Neutrophil (primary cell): ENCODE measurements around the gene SLC25A12.

ENCODE experiments used
- H3K27ac ChIP-seq: fragments of 200-600 bp; sonication (generic); 2 replicates; pipeline ENCODE4 v1.5.1; 2016; ENCODE audit warnings: mild to moderate bottlenecking, moderate library complexity
- H3K27me3 ChIP-seq: fragments of 200-600 bp; sonication (generic); 2 replicates; pipeline ENCODE4 v1.6.0; 2016; ENCODE audit warnings: mild to moderate bottlenecking
- H3K36me3 ChIP-seq: fragments of 200-600 bp; sonication (generic); 2 replicates; pipeline ENCODE4 v1.5.1; 2017
- H3K4me1 ChIP-seq, 2 experiments: fragments of 200-600 bp in 1 of 2; sonication (generic) in 1 of 2; 1 replicate in 1 of 2; 2 replicates in 1 of 2; pipeline versions ENCODE4 v1.5.1 to v1.6.1; 2013 to 2016; ENCODE audit warnings: low read depth in 1 of 2, low read length in 1 of 2, mild to moderate bottlenecking in 1 of 2, moderate library complexity in 1 of 2; ENCODE audit not compliant: control insufficient read depth in 1 of 2, insufficient read depth in 1 of 2
- H3K4me3 ChIP-seq, 2 experiments: fragments of 200-600 bp in 1 of 2; sonication (generic) in 1 of 2; 1 replicate in 1 of 2; 2 replicates in 1 of 2; pipeline ENCODE4 v1.5.1; 2013 to 2016; ENCODE audit warnings: low read depth in 1 of 2, low read length in 1 of 2, mild to moderate bottlenecking in 1 of 2, moderate library complexity in 1 of 2
- H3K9me3 ChIP-seq: fragments of 200-600 bp; sonication (generic); 2 replicates; pipeline ENCODE4 v1.5.1; 2016
- CTCF ChIP-seq: fragments of 200-600 bp; sonication (generic); IDR thresholded peaks from 2 replicates; pipeline ENCODE4 v1.5.1; 2016; ENCODE audit warnings: antibody characterized with exemption

Gene SLC25A12

GRCh38 chr2:171754254-171754939 lies 139.6 kb downstream of the SLC25A12 start:
- Histone ChIP-seq H3K27ac (no peak overlapping the region), H3K36me3 (peaks cover 35% of the 10 kb centered on the region), H3K4me1 (no peaks in the 10 kb centered on the region), H3K4me3 (no peak overlapping the region), H3K27me3 (no peaks in the 10 kb centered on the region), H3K9me3 (no peaks in the 10 kb centered on the region)
- no peak for TF ChIP-seq CTCF

- Histone ChIP-seq H3K4me1 (no peaks in the 10 kb centered on the region), H3K27me3 (no peaks in the 10 kb centered on the region), H3K9me3 (no peaks in the 10 kb centered on the region), H3K27ac (no peak overlapping the region), H3K4me3 (no peak overlapping the region), H3K36me3 (peaks cover 81% of the 10 kb centered on the region)
- TF ChIP-seq CTCF: no peak
Observed at GRCh38 chr2:171747371-171747770, 146.7 kb downstream of the SLC25A12 start.

GRCh38 chr2:171745806-171746205 lies 148.2 kb downstream of the SLC25A12 start:
- H3K4me3 ChIP-seq: no peak overlapping the region
- H3K9me3 ChIP-seq: no peaks in the 10 kb centered on the region
- H3K4me1 ChIP-seq: no peaks in the 10 kb centered on the region
- TF ChIP-seq CTCF: no peak
- H3K27ac ChIP-seq: no peak overlapping the region
- H3K36me3 ChIP-seq: peaks cover 77% of the 10 kb centered on the region
- no peaks in the 10 kb centered on the region for H3K27me3 ChIP-seq

GRCh38 chr2:171745141-171745540 lies 148.9 kb downstream of the SLC25A12 start:
- TF ChIP-seq CTCF: no peak
- H3K9me3 ChIP-seq: no peaks in the 10 kb centered on the region
- H3K4me3 ChIP-seq: no peak overlapping the region
- peaks cover 77% of the 10 kb centered on the region for H3K36me3 ChIP-seq
- H3K27me3 ChIP-seq: no peaks in the 10 kb centered on the region
- no peaks in the 10 kb centered on the region for H3K4me1 ChIP-seq
- H3K27ac ChIP-seq: no peak overlapping the region

GRCh38 chr2:171742760-171743159 lies 151.3 kb downstream of the SLC25A12 start:
- no peak for TF ChIP-seq CTCF
- peaks cover 73% of the 10 kb centered on the region for H3K36me3 ChIP-seq
- no peaks in the 10 kb centered on the region for H3K4me1 ChIP-seq
- H3K27ac ChIP-seq: no peak overlapping the region
- H3K27me3 ChIP-seq: no peaks in the 10 kb centered on the region
- no peak overlapping the region for H3K4me3 ChIP-seq
- H3K9me3 ChIP-seq: no peaks in the 10 kb centered on the region
